Measurements from ENCODE around the gene VAV2. TPM values are rescaled to one million over a fixed set of nuclear protein-coding genes. Genes with fewer than 3 reads are reported as not detected.

The VAV2 gene
- total and polyA plus RNA-seq, 9 of the 15 experiments (the other 6 are each of a cell fraction or from before 2014, with no cell fraction given) = 0.01 to 2.7 (median 1.0) TPM; not detected in 1

- intact Hi-C loops (cut with micrococcal nuclease) (no loop called here), in situ Hi-C loops (cut with MboI) (no loop called here)
- peaks cover 0 to 4% of the 10 kb centered on the region in 2 experiments; a peak in 1 of 5 replicates for H3K4me1 ChIP-seq (replicated peaks in 1 of 2; ENCODE audit: control insufficient read depth in 2 of 2, insufficient read depth in 2 of 2, low read length in 2 of 2)
- no peaks in the 10 kb centered on the region for H3K79me2 ChIP-seq (ENCODE audit: control insufficient read depth, insufficient read depth, low read length)
- H3K36me3 ChIP-seq (ENCODE audit: control insufficient read depth, insufficient read depth, low read length) = no peaks in the 10 kb centered on the region
- WGBS (ENCODE audit: insufficient coverage, low coverage, missing lambda C conversion rate) = 7% methylated on average over 17 of the region's 17 CpGs
- no peak overlapping the region; a peak in 1 of 4 replicates for H3K9ac ChIP-seq (ENCODE audit: insufficient read depth in 1 of 2, low read depth in 2 of 2, low read length in 2 of 2)
- ATAC-seq (no peak), FAIRE-seq (no peak), DNase-seq (ENCODE audit: extremely low read depth in 1 of 4, low spot score in 3 of 4) (no peak)
- POLR2A ChIA-PET = interaction anchor here (0.6 kb wide), 1 partner anchor 17 kb away, joined by 3 read pairs; no protein-coding TSS in a partner anchor
- peaks cover 27% of the 10 kb centered on the region for H4K20me1 ChIP-seq (replicated peaks; ENCODE audit: control insufficient read depth, insufficient read depth, low read length)
- no TSS peak for BruUV-seq (replicated peaks)
- CTCF ChIA-PET (ENCODE audit: low intra/inter-chr PET ratio) = no interaction called here
- no peak overlapping the region for H3K4me3 ChIP-seq
- peaks cover 12 to 89% of the 10 kb centered on the region in 2 experiments; a peak in 4 of 5 replicates for H3K27me3 ChIP-seq (ENCODE audit: control insufficient read depth in 2 of 2, insufficient read depth in 2 of 2, low read length in 2 of 2)
- H2AFZ ChIP-seq (ENCODE audit: low read depth, low read length) = no peak overlapping the region
- H3K27ac ChIP-seq (ENCODE audit: extremely low read depth, low read depth, low read length) = no peak overlapping the region
- H3K9me3 ChIP-seq (replicated peaks; ENCODE audit: control insufficient read depth, insufficient read depth, low read depth, low read length) = no peaks in the 10 kb centered on the region
- no peak overlapping the region for H3K4me2 ChIP-seq (ENCODE audit: insufficient read depth, low read length)
- no peaks in the 10 kb centered on the region for H3K9me1 ChIP-seq (ENCODE audit: control insufficient read depth, insufficient read depth, low read length)
- TF ChIP-seq ZNF253 (CRISPR knock-in tag; conservative IDR thresholded peaks at IDR 0.05) (no peak), ZNF263 (CRISPR knock-in tag; IDR thresholded peaks at IDR 0.05; ENCODE audit: borderline replicate concordance) (no peak), RBM34 (IDR thresholded peaks at IDR 0.05; ENCODE audit: borderline replicate concordance, insufficient read depth, low read length) (no peak), NFXL1 (CRISPR knock-in tag; IDR thresholded peaks at IDR 0.05) (no peak), YBX1 (IDR thresholded peaks at IDR 0.05) (no peak), TCFL5 (CRISPR knock-in tag; conservative IDR thresholded peaks at IDR 0.05) (no peak), ZNF740 (CRISPR knock-in tag; IDR thresholded peaks at IDR 0.05) (no peak), ZNF740 (tag; IDR thresholded peaks at IDR 0.05) (no peak), ZNF449 (CRISPR knock-in tag; IDR thresholded peaks at IDR 0.05) (no peak), RBM14 (IDR thresholded peaks at IDR 0.05; ENCODE audit: borderline replicate concordance, insufficient read depth, low read depth, low read length) (no peak), E2F8 (IDR thresholded peaks at IDR 0.05; ENCODE audit: low read depth, partially characterized antibody) (no peak), GABPB1 (CRISPR knock-in tag; IDR thresholded peaks at IDR 0.05) (no peak), ZNF589 (CRISPR knock-in tag; IDR thresholded peaks at IDR 0.05; ENCODE audit: low read depth) (no peak), THRA (IDR thresholded peaks at IDR 0.05) (no peak), MYNN (IDR thresholded peaks at IDR 0.05) (no peak), MYNN (CRISPR knock-in tag; IDR thresholded peaks at IDR 0.05) (no peak), SMARCE1 (IDR thresholded peaks at IDR 0.05) (no peak), RBFOX2 (IDR thresholded peaks at IDR 0.05; ENCODE audit: low read depth, low read length) (no peak)
Measured at GRCh38 chr9:133806623-133807010, 185.5 kb downstream of the VAV2 start.

Data from K562 (cell line).